NCI-H2227 (cell line): ENCODE results near the gene OCLN.
"Not testable (repeated sequence)": the region's sequence is repeated elsewhere in the genome, so short reads cannot be mapped to it uniquely, and the experiment has no call there.

Experiments used
- DNase-seq: peaks from one replicate; lab custom pipeline; 2025; ENCODE audit not compliant: unreplicated experiment; lab: John Stamatoyannopoulos, UW

The OCLN gene

GRCh38 chr5:69489246-69489645 is 3.3 kb upstream of the OCLN start:
- DNase-seq: no peak

GRCh38 chr5:69491027-69491426 is 1.6 kb upstream of the OCLN start:
- no peak for DNase-seq

GRCh38 chr5:69491838-69492390 is 676 bp upstream of the OCLN start:
- DNase-seq: no peak

GRCh38 chr5:69492923-69493395 is 369 bp downstream of the OCLN start:
- peak; percentile 43 for DNase-seq

GRCh38 chr5:69493396-69494133 is 975 bp downstream of the OCLN start:
- peak; percentile 24 for DNase-seq

GRCh38 chr5:69494452-69494851 is 1.9 kb downstream of the OCLN start:
- DNase-seq: no peak

- DNase-seq: no peak
These were observed 4.5 kb downstream of the OCLN start for GRCh38 chr5:69497006-69497520.

- DNase-seq: no peak
These were observed 5.8 kb downstream of the OCLN start for GRCh38 chr5:69498384-69498783.

GRCh38 chr5:69502367-69502766 is 9.8 kb downstream of the OCLN start:
- no peak for DNase-seq

GRCh38 chr5:69502767-69503488 is 10.3 kb downstream of the OCLN start:
- DNase-seq: no peak

- DNase-seq: no peak
These were observed 11.4 kb downstream of the OCLN start for GRCh38 chr5:69504036-69504435.

- no peak for DNase-seq
These were observed 12.7 kb downstream of the OCLN start for GRCh38 chr5:69505306-69505705.

GRCh38 chr5:69509212-69509611 is 16.6 kb downstream of the OCLN start:
- DNase-seq: no peak

- no peak for DNase-seq
These were observed 18.1 kb downstream of the OCLN start for GRCh38 chr5:69510694-69511093.

GRCh38 chr5:69512740-69513260 is 20.2 kb downstream of the OCLN start:
- no peak for DNase-seq

GRCh38 chr5:69515570-69515969 is 23.0 kb downstream of the OCLN start:
- not testable (repeated sequence) for DNase-seq

- DNase-seq: no peak
These were observed 24.2 kb downstream of the OCLN start for GRCh38 chr5:69516769-69517168.

- DNase-seq: no peak
These were observed 25.2 kb downstream of the OCLN start for GRCh38 chr5:69517763-69518212.

GRCh38 chr5:69519285-69519684 is 26.7 kb downstream of the OCLN start:
- no peak for DNase-seq

- DNase-seq: no peak
These were observed 29.4 kb downstream of the OCLN start for GRCh38 chr5:69522035-69522434.

- no peak for DNase-seq
These were observed 32.9 kb downstream of the OCLN start for GRCh38 chr5:69525490-69525889.

- no peak for DNase-seq
These were observed 34.1 kb downstream of the OCLN start for GRCh38 chr5:69526660-69527059.
